HCT116 (cell line): ENCODE results near the gene SEMA7A. TPM values are rescaled to one million over a fixed set of nuclear protein-coding genes. Genes with fewer than 3 reads are reported as not detected.

ENCODE experiments used
- ATAC-seq: fragments of 200-7000 bp; cut with Tn5 transposase; 2 replicates; pipeline ENCODE4 v1.9.1; 2020; ENCODE audit warnings: mild to moderate bottlenecking, moderate library complexity
- BruUV-seq: library from RNA; stranded (reverse); fragments of 400-500 nt; replicated peaks from 2 replicates; lab custom pipeline; 2021; lab: Mats Ljungman, UMichigan
- CTCF ChIA-PET: fragments of 300-600 bp; sonication (Branson Sonifier 250); formaldehyde crosslinking; loops from one replicate; lab custom pipeline; 2021; ENCODE audit warnings: antibody characterized with exemption; lab: Charles Lee
- POLR2A ChIA-PET: fragments of 300-600, 350-600 bp; sonication (Branson Sonifier 250); formaldehyde crosslinking; loops from one replicate; lab custom pipeline; 2021; ENCODE audit warnings: antibody characterized with exemption; lab: Charles Lee
- RAD21 ChIA-PET, 2 experiments: fragments of 300-600 bp; sonication (Branson Sonifier 250); formaldehyde crosslinking; loops; one replicate each; lab custom pipeline; 2023; ENCODE audit warnings: low total read pairs in 2 of 2; ENCODE audit not compliant: uncharacterized antibody in 2 of 2, unreplicated experiment in 2 of 2, low non-redundant PET in 1 of 2; lab: Charles Lee
- DNase-seq: peaks from one replicate; pipeline ENCODE4 v3.0.0-alpha.2; 2010; ENCODE audit warnings: low read depth, low spot score
- H2AFZ ChIP-seq: fragments of 200-600 bp; shearing (Covaris generic), sonication (generic); 2 replicates; pipeline ENCODE4 v1.6.1; 2017; ENCODE audit warnings: low read depth, mixed run types, mixed read lengths, antibody characterized with exemption, low read length; ENCODE audit not compliant: poor library complexity, severe bottlenecking
- H3K27ac ChIP-seq: 2 replicates; pipeline ENCODE4 v1.5.1; 2012; ENCODE audit warnings: low read depth, low read length
- H3K27me3 ChIP-seq: fragments of 200-600 bp; sonication (generic); 2 replicates; pipeline ENCODE4 v1.6.1; 2016; ENCODE audit warnings: mixed run types, low read length, mixed read lengths; ENCODE audit not compliant: insufficient read depth
- H3K36me3 ChIP-seq, 2 experiments: fragments of 200-500 bp in 1 of 2; fragments of 200-600 bp in 1 of 2; sonication (Bioruptor generic) in 1 of 2; sonication (generic) in 1 of 2; 2 replicates each; pipeline versions ENCODE4 v1.5.1 to v1.6.1; 2014 to 2016; ENCODE audit warnings: low read length in 2 of 2, inconsistent platforms in 1 of 2, mixed read lengths in 1 of 2, mixed run types in 1 of 2; ENCODE audit not compliant: insufficient read depth in 2 of 2, control insufficient read depth in 1 of 2
- H3K4me1 ChIP-seq, 2 experiments: fragments of 200-600 bp in 1 of 2; sonication (generic) in 1 of 2; 2 replicates each; pipeline versions ENCODE4 v1.5.1 to v1.6.1; 2012 to 2017; ENCODE audit warnings: low read length in 2 of 2, inconsistent platforms in 1 of 2, mild to moderate bottlenecking in 1 of 2, mixed read lengths in 1 of 2, mixed run types in 1 of 2, moderate library complexity in 1 of 2; ENCODE audit not compliant: insufficient read depth in 2 of 2, control insufficient read depth in 1 of 2
- H3K4me2 ChIP-seq: fragments of 200-600 bp; sonication (generic); 2 replicates; pipeline ENCODE4 v1.6.1; 2017; ENCODE audit warnings: mixed run types, low read length, mixed read lengths
- H3K4me3 ChIP-seq, 2 experiments: fragments of 200-600 bp in 1 of 2; sonication (generic) in 1 of 2; replicated peaks in 1 of 2; 2 replicates each; pipeline ENCODE4 v1.5.1; 2011 to 2016; ENCODE audit warnings: low read length in 2 of 2, control low read depth in 1 of 2, low read depth in 1 of 2, mild to moderate bottlenecking in 1 of 2, mixed read lengths in 1 of 2, mixed run types in 1 of 2
- H3K79me2 ChIP-seq: fragments of 200-600 bp; sonication (generic); 2 replicates; pipeline ENCODE4 v1.6.1; 2017; ENCODE audit warnings: mild to moderate bottlenecking, mixed run types, low read length, moderate library complexity, mixed read lengths; ENCODE audit not compliant: insufficient read depth
- H3K9ac ChIP-seq: fragments of 200-600 bp; sonication (generic); 2 replicates; pipeline ENCODE4 v1.6.1; 2016; ENCODE audit warnings: low read length, mixed read lengths
- H3K9me2 ChIP-seq: fragments of 200-600 bp; sonication (generic), shearing (Covaris generic); 2 replicates; pipeline ENCODE4 v1.6.1; 2017; ENCODE audit warnings: mixed run types, mild to moderate bottlenecking, moderate library complexity; ENCODE audit not compliant: insufficient read depth
- H3K9me3 ChIP-seq, 2 experiments: fragments of 200-500 bp in 1 of 2; fragments of 200-600 bp in 1 of 2; sonication (Bioruptor generic) in 1 of 2; sonication (generic) in 1 of 2; 2 replicates each; pipeline ENCODE4 v1.6.1; 2014 to 2017; ENCODE audit warnings: low read length in 2 of 2, mixed read lengths in 2 of 2, inconsistent platforms in 1 of 2, low read depth in 1 of 2, mild to moderate bottlenecking in 1 of 2, mixed run types in 1 of 2, moderate library complexity in 1 of 2; ENCODE audit not compliant: control insufficient read depth in 1 of 2, insufficient read depth in 1 of 2
- H4K20me1 ChIP-seq: fragments of 200-600 bp; sonication (generic), shearing (Covaris generic); 2 replicates; pipeline ENCODE4 v1.6.1; 2017; ENCODE audit warnings: mixed run types, mild to moderate bottlenecking, moderate library complexity; ENCODE audit not compliant: insufficient read depth
- ATF3 ChIP-seq: IDR thresholded peaks from 2 replicates; pipeline ENCODE4 v1.6.1; 2012
- CBX3 ChIP-seq: IDR thresholded peaks from 2 replicates; pipeline ENCODE4 v1.6.1; 2012; ENCODE audit warnings: low read depth
- CEBPB ChIP-seq: IDR thresholded peaks from 2 replicates; pipeline ENCODE4 v1.6.1; 2012; ENCODE audit warnings: low read depth
- CTCF ChIP-seq, 3 experiments: fragments of 200-600 bp in 1 of 3; sonication (generic) in 1 of 3; IDR thresholded peaks in 2 of 3; conservative IDR thresholded peaks in 1 of 3; 2 replicates each; pipeline ENCODE4 v1.5.1; 2012 to 2017; ENCODE audit warnings: low read depth in 2 of 3, low read length in 2 of 3, antibody characterized with exemption in 1 of 3, borderline replicate concordance in 1 of 3, control low read depth in 1 of 3, mild to moderate bottlenecking in 1 of 3, mixed read lengths in 1 of 3, mixed run types in 1 of 3, moderate library complexity in 1 of 3; ENCODE audit not compliant: insufficient read depth in 1 of 3
- EGR1 ChIP-seq: IDR thresholded peaks from 2 replicates; pipeline ENCODE4 v1.6.1; 2012; ENCODE audit warnings: low read depth
- EZH2 ChIP-seq: fragments of 200-600 bp; sonication (generic); IDR thresholded peaks from 2 replicates; pipeline ENCODE4 v1.6.1; 2017; ENCODE audit warnings: antibody characterized with exemption, mixed run types
- EZH2phosphoT487 ChIP-seq: fragments of 200-600 bp; IDR thresholded peaks from 2 replicates; pipeline ENCODE4 v1.6.1; 2018; ENCODE audit warnings: antibody characterized with exemption, borderline replicate concordance
- FOSL1 ChIP-seq: IDR thresholded peaks from 2 replicates; pipeline ENCODE4 v1.6.1; 2012; ENCODE audit warnings: low read depth
- JUND ChIP-seq: IDR thresholded peaks from 2 replicates; pipeline ENCODE4 v1.6.1; 2012
- MAX ChIP-seq: IDR thresholded peaks from 2 replicates; pipeline ENCODE4 v1.6.1; 2012
- POLR2A ChIP-seq: IDR thresholded peaks from 2 replicates; pipeline ENCODE4 v1.7.0; 2011; ENCODE audit warnings: borderline replicate concordance; ENCODE audit not compliant: insufficient read depth, insufficient read length; ENCODE audit errors: extremely low read depth
- POLR2AphosphoS5 ChIP-seq: IDR thresholded peaks from 2 replicates; pipeline ENCODE4 v1.6.1; 2011; ENCODE audit warnings: mild to moderate bottlenecking, low read depth, low read length, moderate library complexity
- RAD21 ChIP-seq: IDR thresholded peaks from 2 replicates; pipeline ENCODE4 v1.6.1; 2012; ENCODE audit warnings: low read depth, mild to moderate bottlenecking
- REST ChIP-seq: IDR thresholded peaks from 2 replicates; pipeline ENCODE4 v1.6.1; 2012; ENCODE audit warnings: low read depth
- SIN3A ChIP-seq: IDR thresholded peaks from 2 replicates; pipeline ENCODE4 v1.6.1; 2012; ENCODE audit warnings: low read depth
- SP1 ChIP-seq: IDR thresholded peaks from 2 replicates; pipeline ENCODE4 v1.6.1; 2012; ENCODE audit warnings: low read depth
- SRF ChIP-seq: IDR thresholded peaks from 2 replicates; pipeline ENCODE4 v1.6.1; 2012; ENCODE audit warnings: low read depth
- TCF7L2 ChIP-seq: IDR thresholded peaks from 2 replicates; pipeline ENCODE4 v1.7.0; 2011; ENCODE audit warnings: borderline replicate concordance, inconsistent platforms; ENCODE audit not compliant: insufficient read depth, insufficient read length; ENCODE audit errors: extremely low read depth
- YY1 ChIP-seq: IDR thresholded peaks from 2 replicates; pipeline ENCODE4 v1.6.1; 2011; ENCODE audit warnings: low read length, low read depth, moderate library complexity, mild to moderate bottlenecking; ENCODE audit not compliant: insufficient replicate concordance; ENCODE audit errors: extremely low read depth
- ZNF274 ChIP-seq: fragments of 200-500 bp; sonication (Bioruptor generic); IDR thresholded peaks from 2 replicates; pipeline ENCODE4 v1.6.1; 2014; ENCODE audit warnings: mild to moderate bottlenecking, low read depth, low read length, inconsistent platforms
- intact Hi-C: fragments of 100-400 bp; cut with micrococcal nuclease; formaldehyde crosslinking; loops from 2 replicates; pipeline ENCODE4 v1.10.0; 2022
- total RNA-seq: library from RNA; stranded (reverse); gene quantifications from one replicate; pipeline ENCODE4 v1.2.1, GENCODE V29; 2021; ENCODE audit not compliant: unreplicated experiment

The SEMA7A gene
- total RNA-seq, 1 experiment from 2014 or later, result 13.8 TPM

- intact Hi-C loops, result no loop called here
- BruUV-seq, result TSS peak; percentile 30
- ATAC-seq (no peak), DNase-seq (no peak)
- H3K36me3 ChIP-seq, result peaks cover 0 to 42% of the 10 kb centered on the region in 2 experiments; a peak in 2 of 4 replicates
- no peak overlapping the region for H3K4me3 ChIP-seq
- H3K9me3 ChIP-seq, result no peaks in the 10 kb centered on the region
- no peak overlapping the region for H3K27ac ChIP-seq
- TF ChIP-seq JUND, result no peak
- TF ChIP-seq CTCF (IDR thresholded peaks at IDR 0.05 in 2 of 3, conservative IDR thresholded peaks at IDR 0.05 in 1 of 3; ENCODE audit: borderline replicate concordance in 1 of 3, insufficient read depth in 1 of 3, low read depth in 2 of 3, low read length in 2 of 3), result no peak
- no peak for TF ChIP-seq EZH2
- TF ChIP-seq CEBPB, result no peak
- no peak for TF ChIP-seq SRF
- TF ChIP-seq EZH2phosphoT487, result no peak
- no peak for TF ChIP-seq REST
- no peak for TF ChIP-seq POLR2A
- TF ChIP-seq TCF7L2, result no peak
- no peak for TF ChIP-seq POLR2AphosphoS5
- TF ChIP-seq FOSL1, result no peak
- TF ChIP-seq CBX3, result no peak
- no peak for TF ChIP-seq ATF3
- TF ChIP-seq SIN3A, result no peak
- TF ChIP-seq YY1, result no peak
- no peak for TF ChIP-seq EGR1
- no peak for TF ChIP-seq ZNF274
- TF ChIP-seq RAD21, result no peak
- no peak for TF ChIP-seq SP1
- no peak for TF ChIP-seq MAX
- H3K27me3 ChIP-seq, result no peaks in the 10 kb centered on the region
- H3K9me2 ChIP-seq, result no peaks in the 10 kb centered on the region
- H3K79me2 ChIP-seq, result peaks cover 42% of the 10 kb centered on the region
- RAD21 ChIA-PET, result no interaction called here
- peaks cover 31 to 35% of the 10 kb centered on the region in 2 experiments for H3K4me1 ChIP-seq
- no peak overlapping the region for H2AFZ ChIP-seq
- POLR2A ChIA-PET, result no interaction called here
- H4K20me1 ChIP-seq, result no peaks in the 10 kb centered on the region
- no peak overlapping the region for H3K4me2 ChIP-seq
- H3K9ac ChIP-seq, result no peak overlapping the region
- CTCF ChIA-PET, result no interaction called here
These were observed 17.5 kb downstream of the SEMA7A start for GRCh38 chr15:74415966-74416916.
